HepG2 (cell line): ENCODE data around the gene CMIP. TPM values are rescaled to one million over a fixed set of nuclear protein-coding genes. Genes with fewer than 3 reads are reported as not detected.

Experiments used
- AHDC1 ChIP-seq: sonication (generic); formaldehyde crosslinking; IDR thresholded peaks from 2 replicates; pipeline ENCODE4 v1.5.1; 2020; ENCODE audit warnings: mild to moderate bottlenecking, missing genetic modification reagents, borderline replicate concordance
- CBX5 ChIP-seq: sonication (generic); formaldehyde crosslinking; IDR thresholded peaks from 2 replicates; pipeline ENCODE4 v1.4.0; 2020; ENCODE audit warnings: missing genetic modification reagents, borderline replicate concordance
- CHD4 ChIP-seq: fragments of 200-600 bp; sonication (generic); IDR thresholded peaks from 2 replicates; pipeline ENCODE4 v1.7.0; 2017; ENCODE audit warnings: mild to moderate bottlenecking, low read length, borderline replicate concordance
- GLMP ChIP-seq: sonication (generic); formaldehyde crosslinking; IDR thresholded peaks from 2 replicates; pipeline ENCODE4 v1.9.0; 2021; ENCODE audit warnings: missing genetic modification reagents, mild to moderate bottlenecking, borderline replicate concordance
- SRSF9 ChIP-seq: fragments of 200-400 bp; formaldehyde crosslinking; IDR thresholded peaks from 2 replicates; pipeline ENCODE4 v1.6.1; 2018; ENCODE audit warnings: borderline replicate concordance, mild to moderate bottlenecking, low read depth, low read length; ENCODE audit not compliant: insufficient read depth, poor library complexity, severe bottlenecking
- ZNF547 ChIP-seq: sonication (generic); formaldehyde crosslinking; IDR thresholded peaks from 2 replicates; pipeline ENCODE4 v1.5.1; 2020; ENCODE audit warnings: mild to moderate bottlenecking, missing genetic modification reagents
- ZNF577 ChIP-seq: sonication (generic); formaldehyde crosslinking; IDR thresholded peaks from 2 replicates; pipeline ENCODE4 v1.4.0; 2020; ENCODE audit warnings: mild to moderate bottlenecking, low read depth, missing genetic modification reagents, borderline replicate concordance
- ZNF670 ChIP-seq: sonication (generic); formaldehyde crosslinking; IDR thresholded peaks from 2 replicates; pipeline ENCODE4 v1.8.0; 2022; ENCODE audit warnings: mild to moderate bottlenecking, missing genetic modification reagents, borderline replicate concordance
- ZSCAN12 ChIP-seq: sonication (generic); formaldehyde crosslinking; IDR thresholded peaks from 2 replicates; pipeline ENCODE4 v1.9.0; 2021; ENCODE audit warnings: mild to moderate bottlenecking, missing genetic modification reagents
- ZXDC ChIP-seq: sonication (generic); formaldehyde crosslinking; IDR thresholded peaks from 2 replicates; pipeline ENCODE4 v1.5.0; 2020; ENCODE audit warnings: mild to moderate bottlenecking, missing genetic modification reagents
- polyA plus RNA-seq, 8 experiments: library from polyadenylated mRNA; depleted of rRNA in 3 of 8; stranded (reverse) in 7 of 8; unstranded in 1 of 8; fragments of >200 nt; fragmentation: Illumina TruSeq in 4 of 8; extraction: Trizol in 4 of 8; gene quantifications; 2 replicates each; pipeline versions ENCODE4 v1.2.1 to v1.2.3, GENCODE V29; 2011 to 2016; ENCODE audit warnings: low read depth in 4 of 8, missing spikeins in 1 of 8, mixed read lengths in 1 of 8; ENCODE audit not compliant: insufficient read depth in 1 of 8
- total RNA-seq, 5 experiments: library from RNA; depleted of rRNA; stranded (reverse); fragments of >200 nt; fragmentation: Illumina TruSeq; extraction: Trizol; gene quantifications; 2 replicates each; pipeline ENCODE4 v1.2.3, GENCODE V29; 2016; ENCODE audit warnings: low read depth in 1 of 5
- TF ChIP-seq, protein P1 (sequence below): sonication (generic); formaldehyde crosslinking; IDR thresholded peaks from 2 replicates; pipeline ENCODE4 v1.9.0; 2021; ENCODE audit warnings: mild to moderate bottlenecking, missing genetic modification reagents

CMIP gene
- total and polyA plus RNA-seq, 2 of the 13 experiments (the other 11 are each of a cell fraction or from before 2014, with no cell fraction given), result 10.9 to 18.1 TPM

DNA sequence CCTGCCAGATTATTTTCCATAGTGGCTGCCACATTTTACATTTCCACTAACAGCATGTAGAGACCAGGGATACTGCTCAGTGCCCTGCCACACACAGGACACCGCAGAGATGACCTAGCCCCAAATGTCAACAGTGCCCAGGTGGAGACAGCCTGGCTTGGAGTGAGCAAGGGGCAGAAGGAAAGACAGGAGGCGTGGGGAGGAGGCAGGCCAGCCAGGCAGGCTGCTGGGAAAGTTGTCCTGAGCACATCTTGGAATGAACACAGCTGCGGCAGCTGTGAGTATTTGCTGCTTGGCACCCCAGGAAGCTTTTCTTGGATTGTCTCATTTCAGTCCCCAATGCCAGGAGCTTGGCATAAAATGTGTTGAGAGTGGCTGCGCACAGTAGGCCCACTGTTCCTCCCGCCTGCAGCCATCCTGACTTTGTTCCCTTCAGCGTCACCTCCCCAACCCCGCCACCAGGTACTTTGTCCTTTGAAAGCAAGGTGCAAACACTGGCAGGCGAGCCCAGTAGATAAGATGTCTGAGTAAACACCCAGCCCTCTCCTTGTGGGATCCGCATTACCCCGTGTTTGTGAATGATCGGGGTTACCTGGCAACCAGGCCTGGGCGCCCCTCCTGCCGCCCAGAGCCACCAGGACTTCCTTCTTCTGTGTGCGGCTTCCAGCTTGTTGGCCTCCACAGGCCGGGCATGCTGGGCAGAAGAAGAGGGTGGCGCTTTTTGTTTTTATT lies 114.0 kb downstream of the CMIP start (continued):
- TF ChIP-seq, protein P1, sequence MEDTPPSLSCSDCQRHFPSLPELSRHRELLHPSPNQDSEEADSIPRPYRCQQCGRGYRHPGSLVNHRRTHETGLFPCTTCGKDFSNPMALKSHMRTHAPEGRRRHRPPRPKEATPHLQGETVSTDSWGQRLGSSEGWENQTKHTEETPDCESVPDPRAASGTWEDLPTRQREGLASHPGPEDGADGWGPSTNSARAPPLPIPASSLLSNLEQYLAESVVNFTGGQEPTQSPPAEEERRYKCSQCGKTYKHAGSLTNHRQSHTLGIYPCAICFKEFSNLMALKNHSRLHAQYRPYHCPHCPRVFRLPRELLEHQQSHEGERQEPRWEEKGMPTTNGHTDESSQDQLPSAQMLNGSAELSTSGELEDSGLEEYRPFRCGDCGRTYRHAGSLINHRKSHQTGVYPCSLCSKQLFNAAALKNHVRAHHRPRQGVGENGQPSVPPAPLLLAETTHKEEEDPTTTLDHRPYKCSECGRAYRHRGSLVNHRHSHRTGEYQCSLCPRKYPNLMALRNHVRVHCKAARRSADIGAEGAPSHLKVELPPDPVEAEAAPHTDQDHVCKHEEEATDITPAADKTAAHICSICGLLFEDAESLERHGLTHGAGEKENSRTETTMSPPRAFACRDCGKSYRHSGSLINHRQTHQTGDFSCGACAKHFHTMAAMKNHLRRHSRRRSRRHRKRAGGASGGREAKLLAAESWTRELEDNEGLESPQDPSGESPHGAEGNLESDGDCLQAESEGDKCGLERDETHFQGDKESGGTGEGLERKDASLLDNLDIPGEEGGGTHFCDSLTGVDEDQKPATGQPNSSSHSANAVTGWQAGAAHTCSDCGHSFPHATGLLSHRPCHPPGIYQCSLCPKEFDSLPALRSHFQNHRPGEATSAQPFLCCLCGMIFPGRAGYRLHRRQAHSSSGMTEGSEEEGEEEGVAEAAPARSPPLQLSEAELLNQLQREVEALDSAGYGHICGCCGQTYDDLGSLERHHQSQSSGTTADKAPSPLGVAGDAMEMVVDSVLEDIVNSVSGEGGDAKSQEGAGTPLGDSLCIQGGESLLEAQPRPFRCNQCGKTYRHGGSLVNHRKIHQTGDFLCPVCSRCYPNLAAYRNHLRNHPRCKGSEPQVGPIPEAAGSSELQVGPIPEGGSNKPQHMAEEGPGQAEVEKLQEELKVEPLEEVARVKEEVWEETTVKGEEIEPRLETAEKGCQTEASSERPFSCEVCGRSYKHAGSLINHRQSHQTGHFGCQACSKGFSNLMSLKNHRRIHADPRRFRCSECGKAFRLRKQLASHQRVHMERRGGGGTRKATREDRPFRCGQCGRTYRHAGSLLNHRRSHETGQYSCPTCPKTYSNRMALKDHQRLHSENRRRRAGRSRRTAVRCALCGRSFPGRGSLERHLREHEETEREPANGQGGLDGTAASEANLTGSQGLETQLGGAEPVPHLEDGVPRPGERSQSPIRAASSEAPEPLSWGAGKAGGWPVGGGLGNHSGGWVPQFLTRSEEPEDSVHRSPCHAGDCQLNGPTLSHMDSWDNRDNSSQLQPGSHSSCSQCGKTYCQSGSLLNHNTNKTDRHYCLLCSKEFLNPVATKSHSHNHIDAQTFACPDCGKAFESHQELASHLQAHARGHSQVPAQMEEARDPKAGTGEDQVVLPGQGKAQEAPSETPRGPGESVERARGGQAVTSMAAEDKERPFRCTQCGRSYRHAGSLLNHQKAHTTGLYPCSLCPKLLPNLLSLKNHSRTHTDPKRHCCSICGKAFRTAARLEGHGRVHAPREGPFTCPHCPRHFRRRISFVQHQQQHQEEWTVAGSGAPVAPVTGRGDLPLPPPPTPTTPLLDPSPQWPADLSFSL (CRISPR knock-in tag), result no peak
- TF ChIP-seq AHDC1 (CRISPR knock-in tag) (no peak), CHD4 (peak; percentile 95), ZSCAN12 (CRISPR knock-in tag) (no peak), ZNF547 (CRISPR knock-in tag) (no peak), CBX5 (CRISPR knock-in tag) (no peak), ZXDC (CRISPR knock-in tag) (no peak), GLMP (no peak), SRSF9 (no peak), ZNF670 (CRISPR knock-in tag) (no peak), ZNF577 (CRISPR knock-in tag) (no peak)
